ENCODE measurements around the gene E2F1.
"Not testable (repeated sequence)": the region's sequence is repeated elsewhere in the genome, so short reads cannot be mapped to it uniquely, and the experiment has no call there.

Gene E2F1

DNA sequence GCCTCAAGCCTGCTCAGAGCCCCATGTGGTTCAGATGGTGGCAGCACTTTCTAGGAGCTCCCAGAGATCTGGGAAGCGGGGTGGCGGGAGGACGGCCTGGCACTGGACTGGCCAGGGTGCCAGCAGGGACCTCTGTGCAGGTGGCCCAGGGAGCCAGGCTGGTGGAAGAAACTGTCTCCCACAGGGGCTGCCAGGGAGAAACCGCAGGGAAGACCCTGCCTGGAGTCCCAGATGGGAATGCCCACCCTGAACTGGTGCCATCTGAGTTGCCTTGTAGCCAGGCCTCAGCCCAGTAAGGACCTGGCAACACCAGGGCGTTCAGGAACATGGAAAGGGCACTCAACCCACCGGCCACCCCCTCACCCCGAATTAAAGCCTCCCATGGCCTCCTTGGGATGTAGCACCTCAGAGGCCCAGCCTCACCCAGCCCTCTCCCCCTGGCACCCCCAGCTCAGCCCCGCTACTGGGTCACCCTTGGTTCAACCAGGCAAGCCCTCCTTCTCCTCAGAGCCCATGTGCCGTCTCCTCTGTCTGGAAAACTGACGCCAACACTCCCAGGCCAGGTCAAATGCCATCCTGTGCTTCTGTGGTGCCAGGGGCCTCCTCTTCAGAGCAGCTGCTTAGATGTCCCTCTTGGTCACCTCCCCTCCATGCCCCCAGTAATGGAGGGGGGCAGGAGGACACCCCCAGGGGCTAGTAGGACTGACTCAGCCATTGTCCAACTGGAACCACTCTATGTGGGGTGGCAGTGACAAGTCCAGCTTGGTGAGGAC, 30.0 kb downstream of the E2F1 start:
- DNase-seq: no peak

DNA sequence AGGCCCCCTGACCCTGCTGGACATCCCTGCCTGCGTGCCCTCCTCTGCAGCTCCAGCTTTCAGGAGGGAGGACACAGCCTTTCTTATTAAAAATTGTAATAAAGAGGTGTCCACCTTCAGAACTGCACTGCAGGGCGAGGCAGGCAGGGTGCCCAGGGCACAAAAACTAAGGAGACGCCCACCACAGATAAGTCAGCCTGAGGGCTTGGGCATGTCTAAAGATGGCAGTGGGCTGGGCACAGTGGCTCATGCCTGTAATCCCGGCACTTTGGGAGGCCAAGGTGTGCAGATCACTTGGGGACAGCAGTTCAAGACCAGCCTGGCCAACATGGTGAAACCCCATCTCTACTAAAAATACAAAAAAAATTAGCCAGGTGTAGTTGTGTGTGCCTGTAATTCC, 31.0 kb downstream of the E2F1 start:
- no peak for DNase-seq

DNA sequence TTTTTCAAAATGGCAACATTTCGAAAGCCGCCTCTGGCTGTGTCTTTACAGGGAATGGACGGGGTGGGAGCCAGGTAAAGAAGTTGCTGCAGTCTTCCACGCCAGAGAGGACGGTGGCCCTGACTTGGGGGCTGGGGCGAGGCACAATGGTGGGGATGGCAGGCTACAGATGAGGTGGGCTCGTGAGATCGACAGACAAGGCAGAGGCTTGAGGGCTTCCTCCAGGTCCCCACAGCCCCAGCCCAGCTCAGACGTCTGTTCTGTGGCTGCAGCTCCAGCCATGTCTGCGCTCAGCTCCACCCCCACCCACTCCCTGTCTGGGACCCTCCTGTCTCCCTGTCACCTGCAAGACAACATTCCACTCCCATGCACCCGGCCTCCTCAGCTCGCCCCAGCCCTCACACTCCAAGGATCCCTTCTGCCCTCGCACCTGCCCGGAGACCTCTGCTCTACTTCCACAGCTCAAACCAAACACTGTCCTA, 31.5 kb downstream of the E2F1 start:
- DNase-seq: no peak

GRCh38 chr20:33653900-33654596, 32.1 kb downstream of the E2F1 start:
- no peak for DNase-seq

DNA sequence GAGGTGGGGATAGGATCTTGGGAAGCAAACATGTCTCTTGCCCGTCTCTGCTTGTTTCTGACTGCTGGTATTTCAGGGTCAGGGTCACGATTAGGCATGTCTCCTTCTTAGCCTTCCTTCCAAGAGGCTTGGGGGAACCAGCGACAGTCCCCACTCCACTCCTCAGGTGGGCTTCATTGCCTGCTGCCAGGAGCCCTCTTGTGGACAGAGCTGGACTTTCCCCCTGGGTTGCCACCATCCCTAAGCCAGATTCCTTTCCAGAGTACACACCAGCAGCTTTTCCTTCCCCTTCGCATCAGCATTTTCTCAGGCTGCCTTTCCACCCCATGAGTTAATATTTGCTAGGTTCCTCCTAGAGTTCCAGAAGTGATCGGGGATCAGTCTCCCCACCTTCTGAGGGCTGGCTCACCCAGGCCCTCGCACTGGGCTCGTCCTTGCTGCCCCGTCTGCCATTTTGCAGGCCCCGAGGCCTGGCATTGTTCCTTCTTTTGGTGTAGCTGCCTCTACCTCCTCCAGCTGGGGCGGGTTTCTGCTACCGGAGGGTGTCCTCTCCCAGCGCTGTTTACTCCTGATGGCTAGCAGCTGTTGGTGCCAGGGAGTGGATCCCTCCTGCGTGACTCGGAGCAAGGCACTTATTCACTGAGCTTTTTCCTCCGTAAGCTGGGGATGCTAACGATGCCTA, 32.8 kb downstream of the E2F1 start:
- DNase-seq: peak; percentile 84

DNA sequence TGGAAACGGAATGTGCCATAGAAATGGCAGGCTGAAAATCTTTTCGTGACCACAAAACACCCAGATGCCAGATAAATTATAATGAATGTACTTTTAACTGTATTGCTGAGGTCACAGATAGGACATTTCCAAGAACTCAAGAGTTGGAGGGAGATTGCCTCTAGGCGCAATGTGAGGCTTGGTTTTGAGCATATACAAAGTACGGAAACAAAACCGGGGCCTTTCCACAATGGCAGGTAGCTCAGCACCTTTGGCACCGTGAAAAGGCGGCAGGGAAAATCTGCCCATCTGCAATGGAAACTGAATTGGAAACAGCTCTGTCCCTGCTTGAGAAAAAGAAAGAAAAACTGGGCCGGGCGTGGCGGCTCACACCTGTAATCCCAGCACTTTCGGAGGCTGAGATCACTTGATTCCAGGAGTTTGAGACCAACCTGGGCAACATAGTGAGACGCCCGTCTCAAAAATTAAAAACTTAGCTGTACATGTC, 34.6 kb downstream of the E2F1 start:
- DNase-seq: no peak

DNA sequence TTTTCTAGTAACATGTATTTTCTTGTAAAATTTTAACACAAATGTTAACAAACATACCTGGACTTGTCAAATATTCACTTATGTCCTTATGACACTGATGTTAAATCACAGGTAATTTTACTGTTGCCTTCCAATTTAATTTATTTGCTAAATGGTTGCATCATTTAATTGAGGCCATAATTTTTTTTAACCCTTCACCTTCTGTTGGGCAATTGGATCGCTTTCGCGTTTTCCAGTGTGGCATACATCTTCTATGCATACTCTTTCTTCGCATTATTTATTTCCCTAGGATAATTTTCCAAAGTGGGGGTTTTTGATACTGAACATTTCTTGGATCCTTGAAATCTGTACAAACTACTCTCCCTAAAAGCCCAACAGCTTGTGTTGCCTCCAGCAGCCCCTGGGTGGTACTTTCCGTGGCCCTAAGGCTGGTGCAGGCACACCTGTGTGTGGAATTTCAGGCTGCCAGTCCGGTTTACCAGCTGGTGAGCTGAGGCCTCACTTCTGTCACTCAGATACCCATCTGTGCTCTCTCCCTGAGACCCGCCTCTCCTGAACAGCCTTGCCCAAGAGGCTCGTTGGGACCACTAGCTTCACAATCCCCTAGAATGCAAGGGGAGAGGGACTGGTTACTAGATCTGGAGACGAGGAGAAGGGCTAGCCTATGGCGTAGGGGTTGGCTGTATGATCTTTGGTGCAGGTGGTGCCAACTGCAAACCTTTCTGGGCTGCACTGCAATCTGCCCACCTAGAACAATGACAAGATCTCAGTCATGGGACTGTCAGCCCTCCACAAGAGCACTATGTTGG, 35.2 kb downstream of the E2F1 start:
- no peak for DNase-seq

- no peak for DNase-seq
Measured at GRCh38 chr20:33650111-33650752, 36.0 kb downstream of the E2F1 start.

- no peak for DNase-seq
Measured at GRCh38 chr20:33649201-33649681, 36.9 kb downstream of the E2F1 start.

- DNase-seq: no peak
Measured at GRCh38 chr20:33648396-33649004, 37.7 kb downstream of the E2F1 start.

DNA sequence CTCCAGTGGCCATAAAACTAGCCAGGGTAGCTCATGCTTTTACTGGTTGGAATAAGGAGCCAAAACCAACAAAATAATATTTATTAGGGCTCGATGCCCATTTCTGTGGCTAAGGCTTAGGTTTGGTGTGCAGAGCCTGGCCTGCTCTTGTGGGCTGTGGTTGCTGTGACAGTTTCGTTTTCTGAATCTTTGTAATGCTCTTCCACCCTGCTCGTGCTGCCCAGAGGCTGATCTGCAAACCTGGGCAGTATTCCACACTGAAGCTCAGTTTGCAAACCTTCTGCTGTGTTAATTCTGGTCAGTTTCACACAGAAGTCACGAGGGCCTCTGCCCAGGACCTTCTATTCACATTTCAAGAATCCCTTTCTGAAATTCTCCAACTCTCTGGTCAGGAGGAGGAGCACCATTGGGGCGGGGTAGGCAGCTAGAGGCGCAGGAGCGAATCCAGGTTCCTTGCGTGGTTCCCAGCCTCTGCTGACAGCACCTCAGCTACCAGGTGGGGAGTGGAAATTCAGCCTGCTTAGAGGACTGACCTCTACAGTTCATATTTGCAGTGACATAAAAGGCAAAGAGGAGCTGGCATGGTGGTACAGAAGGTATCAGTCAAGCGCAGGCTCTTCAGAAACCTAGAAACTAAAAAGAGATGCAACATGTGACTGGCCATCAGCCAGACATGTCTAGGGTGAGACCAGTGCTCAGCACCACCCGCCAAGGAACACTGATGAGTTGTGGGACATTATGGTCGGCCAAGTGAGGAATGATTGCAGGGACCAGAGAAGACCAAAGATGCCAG, 38.4 kb downstream of the E2F1 start:
- peak; percentile 58 for DNase-seq

GRCh38 chr20:33646959-33647602, 39.1 kb downstream of the E2F1 start:
- DNase-seq: not testable (repeated sequence)

DNA sequence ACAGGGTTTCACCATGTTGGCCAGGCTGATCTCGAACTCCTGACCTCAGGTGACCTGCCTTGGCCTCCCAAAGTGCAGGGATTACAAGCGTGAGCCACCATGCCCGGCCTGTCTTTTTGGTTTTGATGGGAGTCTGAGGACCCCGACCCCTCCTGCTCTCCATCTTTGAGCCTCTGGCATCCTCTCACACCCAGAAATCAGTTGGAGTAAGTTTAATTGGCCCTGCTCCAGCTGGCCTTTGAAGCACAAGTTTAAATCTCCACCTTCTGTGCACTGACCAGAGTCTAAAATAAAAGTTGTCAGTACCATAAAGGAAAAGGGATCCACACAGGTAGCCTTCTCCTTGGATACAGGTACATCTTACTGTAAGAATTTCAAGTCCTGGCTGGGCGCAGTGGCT, 40.0 kb downstream of the E2F1 start:
- DNase-seq: no peak

DNA sequence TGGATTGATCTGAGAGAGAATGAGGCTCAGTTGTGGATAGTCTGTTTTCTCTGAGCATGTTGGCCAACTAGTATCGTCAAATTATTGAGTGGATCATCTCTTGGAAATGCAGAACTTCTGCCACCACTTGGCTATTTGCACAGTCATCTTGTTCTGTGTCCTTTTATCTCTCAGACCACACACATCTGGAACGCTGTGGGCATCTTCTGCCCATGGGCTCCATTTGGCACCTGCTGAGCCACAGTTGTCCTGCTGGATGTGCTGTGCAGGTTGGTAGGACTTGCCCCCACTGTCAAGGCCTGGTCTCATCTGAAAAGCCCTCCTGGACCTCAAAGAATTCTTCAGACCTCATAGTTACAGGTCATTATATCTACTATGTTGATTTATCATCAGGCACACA, 40.8 kb downstream of the E2F1 start:
- DNase-seq: no peak

GRCh38 chr20:33645072-33645358, 41.2 kb downstream of the E2F1 start:
- DNase-seq: no peak

GRCh38 chr20:33644313-33645071, 41.7 kb downstream of the E2F1 start:
- no peak for DNase-seq

- DNase-seq: no peak
Measured at GRCh38 chr20:33640287-33640686, 45.9 kb downstream of the E2F1 start.

GRCh38 chr20:33636776-33637175, 49.4 kb downstream of the E2F1 start:
- DNase-seq: no peak

DNA sequence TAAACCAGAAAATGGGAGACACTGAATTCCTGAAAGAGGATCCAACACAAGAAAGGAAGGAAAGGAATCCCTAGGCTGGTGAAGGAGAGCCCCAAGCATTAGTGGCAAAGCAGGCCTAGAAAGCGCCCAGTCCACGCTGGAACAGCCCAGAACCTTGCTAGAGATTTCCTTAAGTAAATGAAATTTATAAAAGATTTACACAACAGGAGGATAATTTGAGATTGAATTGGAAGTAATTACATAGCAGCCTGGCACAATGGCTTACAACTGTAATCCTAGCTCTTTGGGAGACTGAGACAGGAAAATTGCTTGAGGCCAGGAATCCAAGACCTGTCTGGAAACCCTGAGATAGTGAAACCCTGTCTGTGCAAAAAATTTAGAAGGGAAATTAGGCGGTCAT, 50.8 kb downstream of the E2F1 start:
- DNase-seq: no peak

- DNase-seq: not testable (repeated sequence)
Measured at GRCh38 chr20:33631910-33632309, 54.3 kb downstream of the E2F1 start.
